Activated CD4-positive, alpha-beta T cell treated with anti-CD3 and anti-CD28 coated beads for 4 hours (primary cell): Measurements from ENCODE around the gene ITGA6.

Source experiments
- DNase-seq, 2 donors: peaks; one replicate each; pipeline ENCODE4 v3.0.0-alpha.2; 2020

ITGA6 gene

DNA sequence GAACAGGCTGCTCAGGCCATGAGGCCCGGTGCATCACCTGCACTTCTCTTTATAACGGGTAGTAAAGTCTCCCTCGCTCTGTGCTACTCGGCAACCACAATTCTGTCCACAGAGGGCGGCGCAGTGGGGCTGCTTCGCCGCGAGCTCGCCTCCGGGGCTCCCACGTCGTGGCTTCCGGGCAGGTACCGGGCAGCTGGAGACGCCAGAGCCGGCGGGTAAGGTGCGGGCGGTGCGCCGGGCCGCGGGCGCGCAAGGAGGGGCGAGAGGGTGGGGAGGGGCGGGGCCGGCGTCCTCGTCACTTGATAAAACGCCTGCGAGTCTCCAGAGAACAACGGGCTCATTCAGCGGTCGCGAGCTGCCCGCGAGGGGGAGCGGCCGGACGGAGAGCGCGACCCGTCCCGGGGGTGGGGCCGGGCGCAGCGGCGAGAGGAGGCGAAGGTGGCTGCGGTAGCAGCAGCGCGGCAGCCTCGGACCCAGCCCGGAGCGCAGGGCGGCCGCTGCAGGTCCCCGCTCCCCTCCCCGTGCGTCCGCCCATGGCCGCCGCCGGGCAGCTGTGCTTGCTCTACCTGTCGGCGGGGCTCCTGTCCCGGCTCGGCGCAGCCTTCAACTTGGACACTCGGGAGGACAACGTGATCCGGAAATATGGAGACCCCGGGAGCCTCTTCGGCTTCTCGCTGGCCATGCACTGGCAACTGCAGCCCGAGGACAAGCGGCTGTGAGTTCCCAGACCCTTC is at the start of gene ITGA6:
Gene ITGA6, plus strand, starts transcription at position 331 of the 734 bp plus-strand sequence.
- DNase-seq = peak; percentile 74 to 79

DNA sequence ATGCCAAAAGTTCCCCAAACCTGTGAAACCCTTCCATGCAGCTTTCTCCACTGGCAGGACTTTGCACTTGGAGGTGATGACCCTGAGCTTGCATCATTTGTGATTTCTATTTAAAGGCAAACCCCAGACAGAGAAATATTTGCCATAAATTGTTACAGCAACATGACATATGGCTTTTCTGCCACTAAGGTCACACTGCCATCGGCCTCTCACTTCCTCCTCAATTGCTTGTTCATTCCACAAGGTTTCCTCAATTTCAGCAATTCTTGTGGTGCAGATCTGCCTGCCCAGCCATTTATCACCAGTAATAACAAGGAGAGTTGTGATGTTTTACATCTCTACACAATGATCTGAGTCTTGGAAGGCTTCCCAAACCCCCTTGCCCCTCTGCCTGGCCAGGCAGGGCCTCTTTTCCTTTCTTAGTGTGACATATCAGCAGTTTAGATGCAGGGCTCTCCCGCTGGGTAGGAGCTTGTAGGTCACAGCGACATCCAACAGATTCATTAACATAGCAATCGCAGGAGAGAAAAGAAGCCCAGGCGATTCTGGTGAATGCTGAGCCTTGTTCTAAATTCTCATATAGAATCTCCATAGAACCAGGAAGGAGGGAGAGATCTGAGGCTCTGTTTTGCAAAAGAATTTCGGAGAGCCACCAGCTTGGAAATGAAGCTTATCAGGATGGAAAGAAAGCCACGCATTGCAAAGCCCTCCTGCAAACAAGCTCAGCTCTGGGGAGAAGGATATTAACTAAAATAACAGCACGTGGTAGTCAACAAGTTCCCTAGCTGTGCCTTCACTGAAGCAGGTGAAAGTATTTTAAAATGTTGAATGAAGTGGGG is 46.7 kb upstream of the ITGA6 start:
- no peak for DNase-seq

- DNase-seq = no peak
Observed at GRCh38 chr2:172381275-172382027, 45.9 kb upstream of the ITGA6 start.

DNA sequence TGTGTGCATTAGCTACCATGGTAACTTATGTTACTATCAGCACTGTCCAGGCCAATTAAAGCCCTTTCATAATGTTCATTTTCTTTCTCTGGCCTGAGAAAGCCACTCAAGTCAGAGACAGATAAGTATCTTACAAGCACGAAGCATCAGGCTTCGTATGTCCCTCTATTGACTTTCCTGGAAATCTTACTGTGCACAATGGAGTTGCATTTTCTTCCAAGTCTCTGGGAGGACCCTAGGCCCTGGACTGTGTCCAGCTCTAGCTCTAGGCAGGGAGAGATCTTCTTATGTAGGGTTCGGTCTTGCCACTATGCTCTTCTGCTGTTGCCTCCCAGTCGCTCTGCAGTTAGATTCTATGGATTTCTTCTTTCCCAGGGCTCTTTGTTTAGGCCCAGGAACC is 40.0 kb upstream of the ITGA6 start:
- DNase-seq = no peak

DNA sequence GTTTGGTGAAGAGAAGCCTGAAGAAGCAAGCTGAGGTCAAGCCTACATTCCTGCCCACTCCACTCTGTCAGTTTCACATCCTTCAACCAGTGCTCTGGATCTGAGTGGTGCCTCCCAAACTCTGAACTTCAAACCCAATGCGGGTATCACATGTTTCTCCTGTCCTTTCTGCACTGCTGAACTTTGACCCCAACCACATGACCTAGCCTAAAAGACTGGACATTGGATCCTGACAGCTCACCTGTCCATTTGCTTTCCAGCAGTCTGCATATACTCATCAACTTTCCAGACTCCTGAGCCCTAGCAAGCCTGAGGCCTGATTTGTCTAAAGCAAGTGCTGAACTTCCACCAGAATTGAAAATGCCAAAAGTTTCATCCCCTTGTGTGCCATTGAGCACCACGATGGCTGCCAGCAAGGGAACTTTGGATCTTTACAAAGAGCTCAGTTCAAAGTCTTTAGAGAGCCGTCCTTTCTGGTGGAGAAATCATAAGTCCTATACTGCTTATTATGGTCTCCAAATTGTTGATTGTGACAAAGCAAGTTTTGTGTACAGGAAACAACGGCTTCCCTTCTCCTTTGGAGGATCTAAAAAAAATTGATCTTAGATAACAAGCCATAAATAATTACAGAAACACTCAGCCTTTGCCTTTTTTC is 37.6 kb upstream of the ITGA6 start:
- no peak for DNase-seq

DNA sequence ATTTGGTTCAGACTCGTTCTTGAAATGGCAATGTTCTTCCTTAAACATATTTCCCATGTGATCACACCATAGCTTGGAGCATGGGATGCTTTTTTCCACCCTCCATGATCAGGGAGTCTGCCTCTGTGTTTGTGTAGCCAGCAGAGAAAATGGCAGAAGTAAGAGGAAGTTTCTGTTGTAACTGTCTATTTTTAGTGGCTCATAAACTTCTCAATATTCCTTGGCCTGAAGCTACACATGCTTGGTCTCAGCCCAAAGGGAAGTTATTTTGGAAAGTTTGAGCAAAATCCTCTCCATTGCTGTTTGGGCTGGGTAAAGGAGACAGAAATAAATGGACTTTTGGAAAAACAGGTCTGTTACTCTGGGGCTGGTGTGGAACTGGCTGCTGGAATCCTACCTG is 33.4 kb upstream of the ITGA6 start:
- DNase-seq = no peak

DNA sequence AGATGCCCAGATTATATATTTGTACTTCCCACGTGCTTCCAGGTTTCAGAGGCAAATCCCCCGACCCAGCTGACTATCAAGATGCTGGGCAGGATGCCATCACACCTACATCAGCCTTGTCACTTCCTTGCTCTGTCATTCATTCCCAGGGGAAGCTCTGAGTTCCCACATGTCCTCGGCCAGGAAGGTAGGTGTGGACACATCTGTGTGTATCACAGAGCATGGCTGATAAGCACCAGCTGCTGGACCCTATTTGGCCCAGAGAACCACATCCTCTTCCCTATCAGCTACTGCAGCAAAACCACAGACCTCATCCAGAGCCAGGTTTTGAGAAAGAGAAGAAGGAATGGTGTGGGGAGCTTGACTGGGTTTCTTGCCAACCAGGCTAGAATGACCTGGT is 31.9 kb upstream of the ITGA6 start:
- no peak for DNase-seq

GRCh38 chr2:172397148-172397834 is 30.1 kb upstream of the ITGA6 start:
- no peak for DNase-seq

DNA sequence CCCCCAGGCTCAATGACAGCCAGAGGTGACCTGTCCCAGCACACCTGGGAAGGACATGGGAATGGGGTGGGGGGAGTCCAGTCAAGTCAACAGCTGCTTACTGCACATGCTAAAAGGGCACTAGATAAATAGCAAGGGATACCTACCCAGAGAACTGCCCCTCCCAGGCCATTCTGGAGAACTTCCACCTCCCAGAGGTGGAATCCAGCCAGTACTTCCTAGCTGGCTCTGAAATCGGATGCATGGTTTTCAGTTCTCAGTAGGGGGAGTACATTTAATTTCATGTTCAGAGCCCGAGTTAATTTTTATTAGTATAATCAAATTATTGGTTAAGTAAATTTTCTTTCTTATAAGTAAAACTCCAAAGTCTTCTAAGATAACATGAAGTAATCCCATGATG is 28.9 kb upstream of the ITGA6 start:
- no peak for DNase-seq

- DNase-seq = no peak
Observed at GRCh38 chr2:172399765-172400164, 27.6 kb upstream of the ITGA6 start.

DNA sequence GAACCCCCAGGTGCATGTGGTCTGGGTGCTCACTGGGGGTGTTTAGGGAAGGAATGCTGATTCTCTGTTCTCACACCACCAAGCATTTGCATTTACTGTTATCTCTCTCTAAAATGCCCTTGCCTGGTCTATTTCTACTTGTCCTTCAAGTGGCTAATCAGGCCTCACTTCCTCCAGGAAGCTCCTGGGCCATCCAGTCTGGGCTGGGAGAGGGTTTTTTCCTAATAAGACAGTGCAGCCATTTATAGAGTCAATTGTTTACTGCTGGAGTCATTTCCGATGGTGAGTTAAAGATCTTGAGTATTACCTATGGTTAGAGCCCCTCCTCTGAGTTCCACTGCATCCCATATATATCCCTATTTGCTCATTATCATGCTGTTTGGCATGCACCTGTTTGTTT is 25.2 kb upstream of the ITGA6 start:
- no peak for DNase-seq

DNA sequence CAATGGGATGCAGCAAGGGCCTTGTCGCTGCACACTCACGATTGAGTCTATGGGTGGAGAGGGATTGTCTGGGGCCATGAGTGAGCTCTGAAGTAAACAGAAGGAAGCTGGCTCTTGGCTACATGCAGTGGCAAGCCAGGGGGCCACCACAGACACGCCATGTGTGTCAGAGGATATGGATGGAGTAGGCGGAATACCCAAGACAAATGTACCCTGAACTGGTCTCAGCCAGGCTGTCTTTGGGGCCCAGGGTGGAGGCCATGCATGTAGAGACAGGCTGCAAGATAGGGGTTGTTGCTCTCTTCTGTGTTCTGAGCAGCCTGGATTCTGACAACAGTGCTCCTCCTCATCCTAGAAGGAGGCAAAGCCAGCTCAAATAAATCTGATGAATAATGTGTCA is 24.0 kb upstream of the ITGA6 start:
- no peak for DNase-seq

GRCh38 chr2:172403881-172404468 is 23.4 kb upstream of the ITGA6 start:
- DNase-seq = no peak

DNA sequence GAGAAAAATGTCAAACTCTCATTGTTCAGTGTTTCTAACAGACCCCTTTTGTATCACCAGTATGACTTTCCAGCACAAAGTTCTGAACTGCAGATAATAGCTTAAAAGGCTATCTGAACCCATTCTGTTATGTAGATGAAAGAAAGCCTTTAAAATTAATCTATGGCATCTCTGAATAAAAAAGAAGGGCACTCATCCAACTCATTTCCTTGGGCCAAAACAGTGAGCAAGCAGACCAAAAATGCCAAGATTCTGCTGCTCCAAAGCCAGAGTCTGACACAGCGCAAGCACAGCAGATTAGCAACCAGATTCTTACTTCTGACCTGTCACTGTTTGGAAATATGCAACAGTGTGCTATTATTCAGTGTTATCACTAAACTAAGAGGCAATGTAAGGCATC is 22.6 kb upstream of the ITGA6 start:
- DNase-seq = no peak

DNA sequence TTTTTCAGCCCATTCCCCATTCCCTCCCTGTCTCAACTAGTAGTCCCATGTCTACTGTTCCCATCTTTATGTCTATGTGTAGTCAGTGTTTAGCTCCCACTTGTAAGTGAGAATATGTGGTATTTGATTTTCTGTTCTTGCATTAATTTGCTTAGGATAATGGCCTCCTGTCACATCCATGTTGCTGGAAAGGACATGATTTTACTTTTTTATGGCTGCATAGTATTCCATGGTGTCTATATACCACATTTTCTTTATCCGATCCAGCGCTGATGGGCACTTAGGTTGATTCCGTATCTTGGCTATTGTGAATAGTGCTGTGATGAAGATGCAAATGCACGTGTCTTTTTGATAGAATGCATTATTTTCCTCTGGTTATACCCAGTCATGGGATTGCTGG is 21.7 kb upstream of the ITGA6 start:
- DNase-seq = no peak

DNA sequence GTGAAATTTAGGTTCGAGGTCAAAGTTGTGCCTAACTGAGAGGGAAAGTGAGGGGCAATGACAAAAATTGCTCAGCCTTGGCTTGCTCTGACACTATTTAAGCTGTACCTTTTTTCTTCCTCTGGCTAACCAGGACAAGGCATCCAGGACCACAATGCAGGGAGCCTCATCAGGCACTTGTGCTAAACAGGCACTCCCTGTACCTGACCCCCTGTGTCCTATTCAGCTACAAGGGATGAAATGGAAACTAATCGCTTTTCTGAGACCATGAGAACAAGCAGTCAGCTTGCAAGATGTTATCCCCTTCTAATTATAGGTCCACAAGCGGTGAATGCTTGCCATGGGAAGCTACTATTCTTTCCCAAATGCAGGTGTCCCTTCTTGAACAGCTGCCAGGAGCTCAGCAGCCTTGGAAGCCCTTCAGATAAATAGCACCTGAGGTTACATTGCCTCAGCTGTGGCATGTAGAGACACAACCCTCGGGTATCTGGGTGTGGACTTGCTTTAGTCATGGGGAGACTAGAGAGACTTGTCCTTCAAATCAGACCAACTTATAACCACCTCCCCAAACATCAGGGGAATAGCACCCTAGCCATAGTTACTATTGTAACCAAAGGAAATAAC is 19.1 kb upstream of the ITGA6 start:
- no peak for DNase-seq

GRCh38 chr2:172409042-172409441 is 18.3 kb upstream of the ITGA6 start:
- no peak for DNase-seq

DNA sequence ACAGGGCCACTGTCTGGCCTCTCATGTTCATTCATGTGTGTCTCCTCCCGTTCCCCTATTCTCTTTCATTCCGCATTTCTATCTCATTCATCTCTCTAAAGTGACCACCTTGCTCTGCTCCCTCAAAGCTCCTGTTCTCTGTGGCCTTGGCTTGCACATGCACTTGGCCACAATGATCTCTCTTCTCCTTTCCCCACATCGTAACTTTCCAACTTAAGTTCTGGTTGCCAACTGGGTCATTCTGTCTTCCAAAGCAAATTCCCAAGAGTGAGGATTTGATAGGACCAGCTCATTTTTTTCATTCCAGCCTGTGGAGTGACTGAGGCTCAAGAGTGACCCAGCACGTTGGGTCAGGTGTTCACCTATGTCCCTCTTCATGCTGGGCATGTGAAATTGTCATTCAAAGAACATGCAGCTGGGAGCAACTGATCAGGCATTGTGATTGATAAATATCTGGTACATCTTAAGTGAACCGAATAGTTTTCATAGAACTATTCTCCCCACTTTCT is 14.3 kb upstream of the ITGA6 start:
- no peak for DNase-seq

- DNase-seq = no peak
Observed at GRCh38 chr2:172415157-172415864, 12.1 kb upstream of the ITGA6 start.

- no peak for DNase-seq
Observed at GRCh38 chr2:172415865-172416183, 11.6 kb upstream of the ITGA6 start.
